ENCODE measurements around the gene DSE.

GRCh38 chr6:116429111-116429510 lies 58.4 kb downstream of the DSE start:
- TF ChIP-seq, protein P1, sequence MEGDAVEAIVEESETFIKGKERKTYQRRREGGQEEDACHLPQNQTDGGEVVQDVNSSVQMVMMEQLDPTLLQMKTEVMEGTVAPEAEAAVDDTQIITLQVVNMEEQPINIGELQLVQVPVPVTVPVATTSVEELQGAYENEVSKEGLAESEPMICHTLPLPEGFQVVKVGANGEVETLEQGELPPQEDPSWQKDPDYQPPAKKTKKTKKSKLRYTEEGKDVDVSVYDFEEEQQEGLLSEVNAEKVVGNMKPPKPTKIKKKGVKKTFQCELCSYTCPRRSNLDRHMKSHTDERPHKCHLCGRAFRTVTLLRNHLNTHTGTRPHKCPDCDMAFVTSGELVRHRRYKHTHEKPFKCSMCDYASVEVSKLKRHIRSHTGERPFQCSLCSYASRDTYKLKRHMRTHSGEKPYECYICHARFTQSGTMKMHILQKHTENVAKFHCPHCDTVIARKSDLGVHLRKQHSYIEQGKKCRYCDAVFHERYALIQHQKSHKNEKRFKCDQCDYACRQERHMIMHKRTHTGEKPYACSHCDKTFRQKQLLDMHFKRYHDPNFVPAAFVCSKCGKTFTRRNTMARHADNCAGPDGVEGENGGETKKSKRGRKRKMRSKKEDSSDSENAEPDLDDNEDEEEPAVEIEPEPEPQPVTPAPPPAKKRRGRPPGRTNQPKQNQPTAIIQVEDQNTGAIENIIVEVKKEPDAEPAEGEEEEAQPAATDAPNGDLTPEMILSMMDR (IDR thresholded peaks at IDR 0.05; ENCODE audit: insufficient read depth, low read length, poor library complexity, severe bottlenecking) = no peak
- TF ChIP-seq EZH2phosphoT487 (conservative IDR thresholded peaks at IDR 0.05; ENCODE audit: low read length) = no peak
